Colon (tissue), 2 donors: ENCODE data around the gene SP100.

ENCODE experiments used
- FAIRE-seq: peaks from 2 replicates; lab custom pipeline; 2012; peaks lifted over from hg19 to GRCh38; lab: Jason Lieb, UNC
- donor health status: control.
- donor health status: control.

SP100 gene

GRCh38 chr2:230552181-230552580 lies 136.2 kb downstream of the SP100 start:
- no peak for FAIRE-seq

- no peak for FAIRE-seq
Observed at GRCh38 chr2:230557065-230557464, 141.1 kb downstream of the SP100 start.

DNA sequence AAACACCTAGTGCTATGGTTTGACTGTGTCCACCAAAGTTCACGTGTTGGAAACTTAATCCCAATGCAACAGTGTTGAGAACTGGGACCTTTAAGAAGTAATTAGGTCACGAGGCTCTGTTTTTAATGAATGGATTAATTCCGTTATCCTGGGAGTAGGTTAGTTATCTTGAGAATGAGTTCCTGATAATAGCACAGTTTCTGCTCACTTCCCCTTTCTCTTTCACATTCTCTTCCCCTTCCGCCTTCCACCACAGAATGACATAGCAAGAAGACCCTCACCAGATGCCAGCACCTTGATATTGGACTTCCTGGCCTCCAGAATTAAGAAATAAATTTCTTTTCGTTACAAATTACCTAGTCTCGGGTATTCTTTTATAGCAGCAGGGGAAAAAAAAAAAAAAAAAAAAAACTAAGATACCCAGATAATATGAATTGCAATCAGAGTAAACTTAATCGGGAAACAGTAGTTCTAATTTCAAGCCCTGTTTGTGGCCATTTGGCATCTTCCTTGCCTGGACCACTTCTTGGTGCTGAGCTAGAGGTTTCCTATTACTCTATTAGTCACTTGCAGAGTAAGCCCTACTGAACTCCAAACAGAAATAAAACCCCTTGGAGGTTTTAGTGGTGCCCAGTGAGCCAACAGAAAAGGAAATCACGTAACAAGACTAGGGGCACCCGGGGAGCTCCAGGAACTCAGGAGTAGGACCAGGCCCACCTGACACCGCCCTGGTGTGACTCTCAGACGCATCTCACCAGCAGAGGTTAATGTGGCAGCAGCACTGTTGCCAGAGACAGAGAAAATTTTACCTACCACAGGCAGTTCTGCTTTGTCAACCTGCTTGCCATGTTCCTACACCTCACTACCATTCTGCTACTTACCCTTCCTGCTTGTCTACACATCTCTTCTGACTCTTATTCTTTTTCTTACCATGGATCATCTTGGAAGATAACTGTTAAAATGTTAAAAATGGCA lies 149.1 kb downstream of the SP100 start:
- FAIRE-seq = no peak

GRCh38 chr2:230569298-230569697 lies 153.3 kb downstream of the SP100 start:
- no peak for FAIRE-seq

GRCh38 chr2:230570987-230571386 lies 155.0 kb downstream of the SP100 start:
- no peak for FAIRE-seq

DNA sequence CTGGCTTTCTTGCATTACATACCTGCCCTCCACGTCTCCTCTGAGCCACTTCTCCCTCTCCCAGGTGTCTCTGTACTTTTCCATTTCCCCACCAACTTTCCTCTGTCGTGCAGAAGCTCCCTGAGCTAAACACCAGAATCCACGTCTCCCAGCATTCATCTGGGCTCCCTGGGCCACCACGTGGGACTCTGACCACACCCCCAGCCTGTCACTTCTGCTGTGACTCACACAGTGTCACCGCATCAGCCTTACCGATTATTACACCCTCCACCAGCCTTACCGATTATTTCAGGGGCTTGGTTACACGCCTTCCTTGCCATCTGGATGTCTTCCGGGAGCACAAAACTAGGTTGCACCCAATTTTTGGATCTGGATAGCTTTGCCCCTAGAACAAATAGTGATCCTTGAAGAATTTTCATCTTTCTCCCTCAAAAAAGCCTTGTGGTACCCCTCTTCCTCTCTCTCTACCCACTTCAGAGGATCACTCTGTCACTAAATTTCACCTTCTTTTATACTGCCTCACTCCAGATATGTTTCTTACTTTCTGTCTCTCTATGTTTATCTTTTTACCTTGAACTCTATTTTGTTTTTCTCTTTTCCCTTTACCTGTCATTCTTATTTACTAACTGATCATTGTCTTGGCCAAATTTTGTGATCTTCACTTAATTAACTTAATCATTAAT lies 159.8 kb downstream of the SP100 start:
- no peak for FAIRE-seq

DNA sequence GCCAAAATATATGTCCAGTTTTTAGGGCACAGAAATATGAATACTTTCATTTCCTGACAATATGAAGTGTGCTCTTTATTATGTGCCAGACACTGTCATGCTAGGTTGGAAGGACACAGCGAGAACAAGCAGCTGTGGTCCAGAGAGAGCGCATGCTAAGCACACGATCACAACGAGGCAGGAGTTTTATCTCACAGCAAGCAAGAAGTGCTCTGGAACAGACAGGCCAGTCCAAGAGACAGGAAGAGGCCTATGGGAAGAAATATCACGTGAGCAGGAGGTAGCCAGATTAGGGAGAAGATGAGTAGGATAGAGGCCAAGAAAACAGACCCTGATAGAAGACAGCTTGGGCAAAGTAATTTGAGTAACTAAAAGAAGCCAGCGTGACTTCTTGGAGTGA lies 161.1 kb downstream of the SP100 start:
- FAIRE-seq = no peak

DNA sequence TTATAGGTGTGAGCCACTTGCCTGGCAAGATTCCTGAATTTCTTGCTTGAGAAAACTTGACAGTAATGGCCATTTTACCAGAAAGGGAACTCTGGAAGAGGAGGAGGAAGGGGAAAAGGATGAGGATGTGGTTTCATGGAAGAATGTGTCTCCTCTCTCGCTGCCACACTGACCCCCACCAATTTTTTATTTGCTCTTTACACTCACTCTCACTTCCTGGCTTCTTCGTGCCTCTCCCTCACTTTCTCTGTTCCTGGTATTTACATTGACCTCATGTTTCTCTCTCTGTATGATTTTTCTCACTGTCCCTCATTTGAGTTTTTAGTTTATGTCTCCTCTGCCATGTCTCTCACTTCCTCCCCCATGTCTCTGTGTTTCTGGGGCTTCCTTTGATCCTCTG lies 162.1 kb downstream of the SP100 start:
- no peak for FAIRE-seq

- FAIRE-seq = no peak
Observed at GRCh38 chr2:230582851-230583283, 166.9 kb downstream of the SP100 start.

DNA sequence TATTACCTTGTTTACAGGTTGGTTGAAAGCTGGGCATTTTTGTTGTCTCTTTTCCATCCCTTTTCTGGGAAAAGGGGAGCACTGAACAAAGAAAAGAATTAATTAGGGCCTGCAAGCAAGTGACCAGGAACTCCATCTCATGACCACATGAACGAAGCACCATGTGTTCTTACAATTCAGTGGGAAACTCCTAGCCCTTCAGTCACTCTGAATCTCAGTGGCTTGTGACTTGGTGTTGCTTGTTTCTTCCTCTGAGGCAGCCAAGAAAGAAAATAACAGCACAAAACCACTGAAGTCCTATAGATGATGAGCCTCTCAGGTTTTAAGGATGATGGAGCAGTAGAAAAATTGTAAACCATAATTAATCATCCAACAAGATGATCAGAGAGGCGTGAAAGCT lies 167.6 kb downstream of the SP100 start:
- FAIRE-seq = no peak

DNA sequence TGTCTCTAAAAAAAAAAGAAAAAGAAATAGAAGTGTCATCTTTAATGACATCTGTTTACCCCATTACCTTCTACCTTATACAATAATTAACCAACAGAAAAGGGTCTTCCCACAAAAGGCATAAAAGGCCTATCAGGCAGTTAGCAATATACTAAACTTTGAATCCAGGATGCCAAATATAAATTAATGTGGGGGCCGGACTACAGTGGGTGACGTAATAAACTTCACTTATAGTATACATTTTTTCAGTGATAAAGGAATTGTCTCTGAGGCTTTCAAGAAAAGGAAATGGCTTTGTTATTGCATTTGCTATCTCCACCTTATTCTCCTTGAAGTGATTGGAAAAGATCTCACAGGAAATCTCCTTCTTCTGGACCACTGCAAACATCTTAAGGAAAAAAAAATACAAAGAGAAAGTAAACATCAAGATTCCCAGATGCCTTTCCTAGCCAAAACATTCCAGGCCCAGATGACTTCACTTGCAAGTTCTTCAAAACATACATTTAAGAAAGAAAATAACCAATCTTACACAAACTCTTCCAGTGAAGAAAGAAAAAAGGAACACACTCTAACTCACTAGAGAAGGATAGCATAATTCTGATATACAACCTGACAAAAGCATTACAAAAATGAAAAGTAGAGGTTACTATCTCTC lies 170.5 kb downstream of the SP100 start:
- no peak for FAIRE-seq

DNA sequence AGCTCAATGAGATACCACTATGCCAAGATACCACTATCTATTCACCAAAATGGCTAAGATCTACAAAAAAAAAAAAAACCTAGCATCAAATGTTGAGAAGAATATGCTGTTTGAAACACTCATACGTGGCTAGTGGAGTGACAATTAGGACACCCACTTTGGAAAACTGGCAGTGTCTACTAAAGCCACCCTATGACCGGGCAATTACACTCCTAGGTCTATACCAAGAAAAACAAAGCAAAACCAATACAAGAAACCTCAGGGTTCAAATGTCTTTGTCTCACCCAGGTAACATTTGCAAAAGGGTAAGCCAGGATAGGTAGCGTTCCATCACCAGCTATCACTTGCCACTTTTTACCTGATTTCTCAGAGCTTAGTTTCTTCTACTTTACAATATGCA lies 173.0 kb downstream of the SP100 start:
- FAIRE-seq = no peak

DNA sequence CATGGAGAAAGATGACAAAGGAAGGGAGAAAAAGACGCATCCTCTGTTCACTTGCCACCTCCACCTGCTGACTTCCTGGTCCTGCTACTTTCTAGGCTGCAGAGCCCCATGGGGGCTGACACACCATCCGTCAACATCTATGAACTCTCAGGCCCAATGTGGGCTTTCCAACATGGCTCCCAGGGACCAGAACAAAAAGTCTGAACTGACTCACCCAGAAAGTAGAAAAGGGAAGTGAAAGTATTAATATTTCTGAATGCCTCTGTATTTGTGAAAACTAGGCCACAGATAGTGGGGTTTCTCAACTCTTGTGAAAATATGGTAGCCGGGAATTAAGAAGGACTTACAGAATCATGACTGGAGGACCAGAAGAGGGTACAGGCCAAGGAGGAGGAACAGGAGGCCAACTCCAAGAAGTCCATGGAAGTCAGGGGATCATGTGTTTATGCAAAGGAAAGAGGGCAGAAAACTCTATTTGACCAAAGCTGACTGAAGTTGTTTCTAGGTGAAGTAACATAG lies 173.6 kb downstream of the SP100 start:
- FAIRE-seq = no peak

GRCh38 chr2:230590333-230590732 lies 174.3 kb downstream of the SP100 start:
- FAIRE-seq = no peak

GRCh38 chr2:230591850-230592249 lies 175.8 kb downstream of the SP100 start:
- no peak for FAIRE-seq

DNA sequence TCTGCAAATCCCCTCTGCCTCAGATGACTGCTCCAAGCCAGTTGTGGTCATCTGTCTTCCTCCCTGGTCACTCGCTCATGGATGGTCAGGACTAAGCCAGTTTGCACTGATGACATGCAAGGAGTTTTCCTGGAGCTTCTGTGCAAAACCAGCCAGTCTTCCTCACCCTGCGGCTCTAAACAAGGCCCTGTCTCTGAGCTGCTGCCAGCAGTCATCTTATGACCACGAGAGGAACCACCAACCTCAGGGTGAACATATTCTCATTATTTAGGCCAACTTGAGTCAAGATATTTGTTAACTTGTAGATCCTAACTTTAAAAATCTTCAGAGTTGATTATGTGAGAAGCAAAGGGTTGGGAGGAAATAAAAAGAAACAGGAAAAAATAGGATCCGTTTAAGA lies 176.8 kb downstream of the SP100 start:
- FAIRE-seq = no peak
